Endothelial cell of umbilical vein (primary cell): ENCODE results near the gene ECD. TPM values are rescaled to one million over a fixed set of nuclear protein-coding genes. Genes with fewer than 3 reads are reported as not detected.

Experiments
- BruUV-seq: library from RNA; stranded (reverse); fragments of 400-500 nt; replicated peaks from 2 replicates; lab custom pipeline; 2021; lab: Mats Ljungman, UMichigan
- CTCF ChIA-PET: fragments of 300-600, 350-600 bp; sonication (Branson Sonifier 250); formaldehyde crosslinking; loops from one replicate; lab custom pipeline; 2021; ENCODE audit warnings: antibody characterized with exemption, inconsistent platforms; lab: Charles Lee
- POLR2A ChIA-PET: fragments of 300-600, 350-600 bp; sonication (Branson Sonifier 250); formaldehyde crosslinking; loops from one replicate; lab custom pipeline; 2021; ENCODE audit warnings: antibody characterized with exemption, inconsistent platforms; lab: Charles Lee
- DNase-seq: peaks from one replicate; pipeline ENCODE4 v3.0.0-alpha.2; 2011; ENCODE audit warnings: low read depth, low spot score
- FAIRE-seq: peaks from 2 replicates; lab custom pipeline; 2011; peaks lifted over from hg19 to GRCh38; lab: Jason Lieb, UNC
- H2AFZ ChIP-seq: 2 replicates; pipeline ENCODE4 v1.6.0; 2012; ENCODE audit warnings: low read depth, low read length, control low read depth, inconsistent platforms
- H3K27ac ChIP-seq: 2 replicates; pipeline ENCODE4 v1.5.1; 2011; ENCODE audit warnings: low read depth, mild to moderate bottlenecking, control low read depth, low read length, moderate library complexity; ENCODE audit not compliant: insufficient read depth
- H3K27me3 ChIP-seq, 2 experiments: 2 replicates each; pipeline versions ENCODE4 v1.6.0 to v1.6.1; 2011; ENCODE audit warnings: low read length in 2 of 2, mixed read lengths in 1 of 2; ENCODE audit not compliant: control insufficient read depth in 2 of 2, insufficient read depth in 2 of 2
- H3K36me3 ChIP-seq, 2 experiments: 2 replicates in 1 of 2; 3 replicates in 1 of 2; pipeline ENCODE4 v1.5.1; 2011; ENCODE audit warnings: low read length in 2 of 2, mild to moderate bottlenecking in 1 of 2, moderate library complexity in 1 of 2; ENCODE audit not compliant: control insufficient read depth in 2 of 2, insufficient read depth in 2 of 2; ENCODE audit errors: extremely low read depth in 1 of 2
- H3K4me1 ChIP-seq: 3 replicates; pipeline ENCODE4 v1.5.1; 2011; ENCODE audit warnings: mild to moderate bottlenecking, low read length; ENCODE audit not compliant: control insufficient read depth, insufficient read depth; ENCODE audit errors: extremely low read depth
- H3K4me2 ChIP-seq: 2 replicates; pipeline ENCODE4 v1.6.1; 2011; ENCODE audit warnings: low read length, control low read depth, mixed read lengths; ENCODE audit not compliant: insufficient read depth
- H3K4me3 ChIP-seq, 3 experiments: fragments of 200-600 bp in 1 of 3; sonication (generic), shearing (Covaris generic) in 1 of 3; replicated peaks in 1 of 3; 2 replicates each; pipeline ENCODE4 v1.5.1; 2011 to 2016; ENCODE audit warnings: control low read depth in 3 of 3, low read length in 3 of 3, mild to moderate bottlenecking in 2 of 3, inconsistent platforms in 1 of 3, low read depth in 1 of 3, moderate library complexity in 1 of 3; ENCODE audit not compliant: insufficient read depth in 1 of 3
- H3K79me2 ChIP-seq: 2 replicates; pipeline ENCODE4 v1.6.0; 2012; ENCODE audit warnings: low read length, inconsistent platforms; ENCODE audit not compliant: control insufficient read depth, insufficient read depth
- H3K9ac ChIP-seq: replicated peaks from 2 replicates; pipeline ENCODE3; 2011; ENCODE audit warnings: low read length, control low read depth; ENCODE audit not compliant: insufficient read depth; ENCODE audit errors: extremely low read depth
- H3K9me1 ChIP-seq: replicated peaks from 3 replicates; pipeline ENCODE4 v1.6.0; 2011; ENCODE audit warnings: mild to moderate bottlenecking, low read length; ENCODE audit not compliant: control insufficient read depth, insufficient read depth; ENCODE audit errors: extremely low read depth
- H3K9me3 ChIP-seq: replicated peaks from 2 replicates; pipeline ENCODE4 v1.5.1; 2012; ENCODE audit warnings: low read length, inconsistent platforms; ENCODE audit not compliant: control insufficient read depth, insufficient read depth
- H4K20me1 ChIP-seq: replicated peaks from 2 replicates; pipeline ENCODE3; 2011; ENCODE audit warnings: mild to moderate bottlenecking, low read length; ENCODE audit not compliant: control insufficient read depth, insufficient read depth; ENCODE audit errors: extremely low read depth
- CTCF ChIP-seq, 2 donors: IDR thresholded peaks; 1 replicate in 1 of 2; 2 replicates in 1 of 2; pipeline ENCODE4 v1.5.1; 2011; ENCODE audit warnings: low read length in 2 of 2, mild to moderate bottlenecking in 2 of 2, moderate library complexity in 2 of 2, control low read depth in 1 of 2, inconsistent platforms in 1 of 2, low read depth in 1 of 2; ENCODE audit not compliant: insufficient read depth in 1 of 2; ENCODE audit errors: extremely low read depth in 1 of 2
- FOS ChIP-seq: IDR thresholded peaks from 2 replicates; pipeline ENCODE4 v1.6.1; 2011; ENCODE audit warnings: mild to moderate bottlenecking, low read length, moderate library complexity, borderline replicate concordance; ENCODE audit not compliant: insufficient read depth
- GATA2 ChIP-seq: IDR thresholded peaks from 2 replicates; pipeline ENCODE4 v1.7.0; 2011; ENCODE audit warnings: low read depth, mild to moderate bottlenecking, moderate library complexity, mixed read lengths, low read length; ENCODE audit not compliant: insufficient read length, insufficient read depth
- JUN ChIP-seq: IDR thresholded peaks from 2 replicates; pipeline ENCODE4 v1.6.1; 2011; ENCODE audit warnings: borderline replicate concordance, low read depth; ENCODE audit not compliant: insufficient read length, insufficient read depth
- dilution Hi-C: fragments of 300-500 bp; cut with MboI; formaldehyde crosslinking; loops from one replicate; pipeline ENCODE4 v1.15.0; 2019; ENCODE audit warnings: low sequenced_read_pairs; ENCODE audit not compliant: extremely low pct_ligation_motif_present
- intact Hi-C: fragments of 100-400 bp; cut with micrococcal nuclease; formaldehyde crosslinking; loops from one replicate; pipeline ENCODE4 v1.10.0; 2022
- polyA plus RNA-seq, 4 experiments: library from polyadenylated mRNA; depleted of rRNA in 3 of 4; stranded (reverse) in 3 of 4; unstranded in 1 of 4; fragments of >200 nt; gene quantifications; 2 replicates each; pipeline versions ENCODE4 v1.2.1 to v1.2.3, GENCODE V29; 2011 to 2012; ENCODE audit warnings: missing spikeins in 1 of 4
- total RNA-seq: library from RNA; stranded (reverse); gene quantifications from 2 replicates; pipeline ENCODE4 v1.2.3, GENCODE V29; 2021

Gene ECD
- total and polyA plus RNA-seq, 2 donors (not counting 3 experiments of a cell fraction or from before 2014, with no cell fraction given) = 27.2 to 32.3 TPM

GRCh38 chr10:73136627-73137026 is 31.2 kb downstream of the ECD start:
- H3K9me1 ChIP-seq = no peaks in the 10 kb centered on the region
- POLR2A ChIA-PET = no interaction called here
- dilution Hi-C loops = no loop called here

More at GRCh38 chr10:73136627-73137026, 31.2 kb downstream of the ECD start:
- Histone ChIP-seq H3K36me3 (peaks cover 12 to 27% of the 10 kb centered on the region in 2 experiments), H3K27me3 (no peaks in the 10 kb centered on the region), H3K79me2 (no peaks in the 10 kb centered on the region), H3K4me2 (no peak overlapping the region), H2AFZ (no peak overlapping the region), H3K27ac (no peak overlapping the region), H3K9ac (no peak overlapping the region), H4K20me1 (no peaks in the 10 kb centered on the region), H3K4me1 (no peaks in the 10 kb centered on the region), H3K9me3 (no peaks in the 10 kb centered on the region), H3K4me3 (no peak overlapping the region)
- DNase-seq = no peak
- intact Hi-C loops = loop anchor here (5.0 kb wide), 1 partner anchor 39 kb away; the partner anchor contains the start of gene P4HA1
- CTCF ChIA-PET = interaction anchor here (1.2 to 3.4 kb wide), 4 partner anchors 8 to 40 kb away, joined by 3 to 13 read pairs (median 6); partner anchors contain the start of gene P4HA1
- TF ChIP-seq CTCF (IDR thresholded peaks at IDR 0.05; ENCODE audit: extremely low read depth in 1 of 2, insufficient read depth in 1 of 2, low read depth in 1 of 2, low read length in 2 of 2) (no peak), GATA2 (no peak), JUN (no peak), FOS (no peak)
- BruUV-seq = no TSS peak
- no peak for FAIRE-seq
